GM12878 (cell line): Measurements from ENCODE around the gene PDX1. TPM values are rescaled to one million over a fixed set of nuclear protein-coding genes. Genes with fewer than 3 reads are reported as not detected.

Source experiments
- ATAC-seq: fragments of 200-7000 bp; cut with Tn5 transposase; 3 replicates; pipeline ENCODE4 v1.9.1; 2020; ENCODE audit warnings: mild to moderate bottlenecking, moderate library complexity
- BruUV-seq: library from RNA; stranded (reverse); fragments of 400-500 nt; replicated peaks from 2 replicates; lab custom pipeline; 2021; lab: Mats Ljungman, UMichigan
- CTCF ChIA-PET: fragments of 300-600 bp; sonication (Branson Sonifier 250); formaldehyde crosslinking; extraction: SDS; loops from one replicate; lab custom pipeline; 2021; ENCODE audit warnings: inconsistent platforms; lab: Yijun Ruan, JAX
- POLR2A ChIA-PET: fragments of 350-600 bp; formaldehyde crosslinking; extraction: SDS; loops from one replicate; lab custom pipeline; 2021; ENCODE audit warnings: inconsistent platforms; lab: Charles Lee
- RAD21 ChIA-PET: fragments of 300-600 bp; sonication (Branson Sonifier 250); formaldehyde crosslinking; loops from one replicate; lab custom pipeline; 2023; ENCODE audit warnings: antibody characterized with exemption; ENCODE audit not compliant: unreplicated experiment; lab: Charles Lee
- SMC1A ChIA-PET: fragments of 300-600 bp; sonication (Branson Sonifier 250); formaldehyde crosslinking; loops from one replicate; lab custom pipeline; 2023; ENCODE audit not compliant: unreplicated experiment, uncharacterized antibody; lab: Charles Lee
- DNase-seq: peaks from one replicate; pipeline ENCODE4 v3.0.0-alpha.2; 2011; ENCODE audit warnings: low read depth, low spot score
- FAIRE-seq: peaks from 3 replicates; lab custom pipeline; 2011; peaks lifted over from hg19 to GRCh38; lab: Jason Lieb, UNC
- H2AFZ ChIP-seq: 2 replicates; pipeline ENCODE4 v1.6.0; 2011; ENCODE audit warnings: low read depth, low read length, control low read depth; ENCODE audit not compliant: control insufficient read depth
- H3K27ac ChIP-seq: 2 replicates; pipeline ENCODE4 v1.5.1; 2011; ENCODE audit warnings: control low read depth; ENCODE audit not compliant: control insufficient read depth, insufficient read depth
- H3K27me3 ChIP-seq, 2 experiments: replicated peaks in 1 of 2; 2 replicates each; pipeline versions ENCODE4 v1.6.0 to v1.6.1; 2011; ENCODE audit warnings: low read length in 1 of 2; ENCODE audit not compliant: control insufficient read depth in 2 of 2, insufficient read depth in 2 of 2
- H3K36me3 ChIP-seq, 2 experiments: 2 replicates each; pipeline ENCODE4 v1.5.1; 2011; ENCODE audit warnings: low read length in 1 of 2; ENCODE audit not compliant: control insufficient read depth in 2 of 2, insufficient read depth in 2 of 2
- H3K4me1 ChIP-seq: 2 replicates; pipeline ENCODE4 v1.6.1; 2011; ENCODE audit warnings: mild to moderate bottlenecking, low read length, moderate library complexity, mixed read lengths; ENCODE audit not compliant: control insufficient read depth, insufficient read depth
- H3K4me2 ChIP-seq: 2 replicates; pipeline ENCODE4 v1.6.0; 2011; ENCODE audit warnings: control low read depth; ENCODE audit not compliant: control insufficient read depth, insufficient read depth
- H3K4me3 ChIP-seq: fragments of 200-600 bp; sonication (generic); 2 replicates; pipeline ENCODE4 v1.5.1; 2016
- H3K79me2 ChIP-seq: 2 replicates; pipeline ENCODE4 v1.6.0; 2011; ENCODE audit warnings: low read length; ENCODE audit not compliant: control insufficient read depth, insufficient read depth
- H3K9ac ChIP-seq: 2 replicates; pipeline ENCODE4 v1.8.0; 2011; ENCODE audit warnings: low read length, control low read depth, mixed read lengths; ENCODE audit not compliant: control insufficient read depth, insufficient read depth
- H3K9me3 ChIP-seq: replicated peaks from 3 replicates; pipeline ENCODE4 v1.5.1; 2011; ENCODE audit warnings: mild to moderate bottlenecking, low read length; ENCODE audit not compliant: control insufficient read depth, insufficient read depth
- H4K20me1 ChIP-seq: 2 replicates; pipeline ENCODE4 v1.6.0; 2011; ENCODE audit not compliant: control insufficient read depth, insufficient read depth
- CBX3 ChIP-seq: fragments of 200-600 bp; sonication (generic); IDR thresholded peaks from 2 replicates; pipeline ENCODE4 v1.6.1; 2016; ENCODE audit warnings: low read depth, borderline replicate concordance
- KLF5 ChIP-seq: fragments of 450-650 bp; IDR thresholded peaks from 2 replicates; pipeline ENCODE4 v1.6.1; 2014; ENCODE audit warnings: mild to moderate bottlenecking; ENCODE audit not compliant: partially characterized antibody
- NFYB ChIP-seq: IDR thresholded peaks from 2 replicates; pipeline ENCODE4 v1.6.1; 2011; ENCODE audit warnings: low read depth, mild to moderate bottlenecking, low read length, improper control_type of control experiment, moderate library complexity; ENCODE audit not compliant: insufficient read depth
- PKNOX1 ChIP-seq: fragments of 450-650 bp; IDR thresholded peaks from 2 replicates; pipeline ENCODE4 v1.6.1; 2016; ENCODE audit warnings: mild to moderate bottlenecking
- RELA ChIP-seq: fragments of 450-650 bp; IDR thresholded peaks from 2 replicates; pipeline ENCODE4 v1.8.0; 2014; ENCODE audit warnings: borderline replicate concordance; ENCODE audit not compliant: partially characterized antibody
- SPI1 ChIP-seq: IDR thresholded peaks from 2 replicates; pipeline ENCODE4 v1.6.1; 2011; ENCODE audit warnings: low read depth, mild to moderate bottlenecking, low read length, moderate library complexity, borderline replicate concordance; ENCODE audit not compliant: insufficient read depth
- USF1 ChIP-seq: IDR thresholded peaks from 2 replicates; pipeline ENCODE4 v1.6.1; 2011; ENCODE audit warnings: borderline replicate concordance, low read depth, mild to moderate bottlenecking, moderate library complexity, mixed read lengths, low read length; ENCODE audit not compliant: insufficient read depth; ENCODE audit errors: extremely low read length
- WGBS: methylation state at CpG from one replicate; pipeline ENCODE4 v1.1.6; 2016; ENCODE audit warnings: low lambda C conversion rate; ENCODE audit not compliant: insufficient replicate concordance, insufficient coverage; ENCODE audit errors: missing lambda C conversion rate; 5-methylcytosine and 5-hydroxymethylcytosine counted together
- in situ Hi-C: fragments of 300-500 bp; cut with MboI; formaldehyde crosslinking; loops from 9 replicates; pipeline ENCODE4 v1.14.3; 2018; ENCODE audit warnings: mixed read lengths
- intact Hi-C: fragments of 100-400 bp; cut with micrococcal nuclease; formaldehyde crosslinking; loops from one replicate; pipeline ENCODE4 v1.14.2; 2022; ENCODE audit not compliant: unreplicated experiment
- polyA plus RNA-seq, 11 experiments: library from polyadenylated mRNA; depleted of rRNA in 4 of 11; unstranded in 6 of 11; stranded (reverse) in 5 of 11; fragments of >200 nt; fragmentation: Nextera tagmentation in 4 of 11; fragmentation: Illumina TruSeq in 1 of 11; extraction: Ambion mirVana in 4 of 11; extraction: Trizol in 1 of 11; gene quantifications; 1 replicate in 1 of 11; 2 replicates in 10 of 11; pipeline versions ENCODE4 v1.2.1 to v1.2.3, GENCODE V29; 2011 to 2016; ENCODE audit warnings: inconsistent platforms in 2 of 11, missing spikeins in 2 of 11, low read depth in 1 of 11
- total RNA-seq, 4 experiments: library from RNA; depleted of rRNA in 3 of 4; stranded (reverse); fragments of >200 nt in 3 of 4; fragmentation: Illumina TruSeq in 1 of 4; extraction: Trizol in 1 of 4; gene quantifications; 2 replicates each; pipeline versions ENCODE4 v1.2.1 to v1.2.3, GENCODE V29; 2013 to 2021

Gene PDX1
- total and polyA plus RNA-seq, 10 of the 15 experiments (the other 5 are each of a cell fraction or from before 2014, with no cell fraction given), result 0.02 to 0.03 TPM; not detected in 8

- TF ChIP-seq PKNOX1, result no peak
- TF ChIP-seq KLF5, result no peak
These were observed 712 bp upstream of the PDX1 start (continued) for GRCh38 chr13:27918918-27919658.

GRCh38 chr13:27919659-27919933, 204 bp upstream of the PDX1 start:
- no peak for DNase-seq
- ChIA-PET POLR2A (no interaction called here), RAD21 (interaction anchor here (3.2 kb wide), 1 partner anchor 34 kb away, joined by 12 read pairs; no protein-coding TSS in a partner anchor), SMC1A (interaction anchor here (0.6 kb wide), 1 partner anchor 49 kb away, joined by 3 read pairs; no protein-coding TSS in a partner anchor), CTCF (interaction anchor here (1.3 to 1.9 kb wide), 3 partner anchors 8 to 50 kb away, joined by 3 to 5 read pairs (median 5); no protein-coding TSS in a partner anchor)
- H3K36me3 ChIP-seq, result no peaks in the 10 kb centered on the region
- intact Hi-C loops, result no loop called here
- H3K27ac ChIP-seq, result no peak overlapping the region
- H3K4me3 ChIP-seq, result no peak overlapping the region
- peaks cover 2% of the 10 kb centered on the region; the same call in 1 of the 3 replicates for H3K9me3 ChIP-seq
- H3K4me2 ChIP-seq, result no peak overlapping the region
- FAIRE-seq, result no peak
- WGBS, result 27% methylated on average over 11 of the region's 11 CpGs
- H4K20me1 ChIP-seq, result no peaks in the 10 kb centered on the region
- no peak overlapping the region for H3K9ac ChIP-seq
- no peaks in the 10 kb centered on the region for H3K79me2 ChIP-seq
- no TSS peak for BruUV-seq
- TF ChIP-seq SPI1, result no peak
- peak; percentile 72 for TF ChIP-seq USF1
- TF ChIP-seq RELA, result no peak
- TF ChIP-seq NFYB, result peak; percentile 62; the same call in 1 of the 2 replicates
- TF ChIP-seq CBX3, result no peak
- peaks cover 20 to 42% of the 10 kb centered on the region in 2 experiments for H3K27me3 ChIP-seq
- peak; percentile 44 for ATAC-seq
- H2AFZ ChIP-seq, result no peak overlapping the region
- H3K4me1 ChIP-seq, result no peaks in the 10 kb centered on the region
- in situ Hi-C loops, result no loop called here
